ENCODE data around the gene PAFAH1B2.

DNA sequence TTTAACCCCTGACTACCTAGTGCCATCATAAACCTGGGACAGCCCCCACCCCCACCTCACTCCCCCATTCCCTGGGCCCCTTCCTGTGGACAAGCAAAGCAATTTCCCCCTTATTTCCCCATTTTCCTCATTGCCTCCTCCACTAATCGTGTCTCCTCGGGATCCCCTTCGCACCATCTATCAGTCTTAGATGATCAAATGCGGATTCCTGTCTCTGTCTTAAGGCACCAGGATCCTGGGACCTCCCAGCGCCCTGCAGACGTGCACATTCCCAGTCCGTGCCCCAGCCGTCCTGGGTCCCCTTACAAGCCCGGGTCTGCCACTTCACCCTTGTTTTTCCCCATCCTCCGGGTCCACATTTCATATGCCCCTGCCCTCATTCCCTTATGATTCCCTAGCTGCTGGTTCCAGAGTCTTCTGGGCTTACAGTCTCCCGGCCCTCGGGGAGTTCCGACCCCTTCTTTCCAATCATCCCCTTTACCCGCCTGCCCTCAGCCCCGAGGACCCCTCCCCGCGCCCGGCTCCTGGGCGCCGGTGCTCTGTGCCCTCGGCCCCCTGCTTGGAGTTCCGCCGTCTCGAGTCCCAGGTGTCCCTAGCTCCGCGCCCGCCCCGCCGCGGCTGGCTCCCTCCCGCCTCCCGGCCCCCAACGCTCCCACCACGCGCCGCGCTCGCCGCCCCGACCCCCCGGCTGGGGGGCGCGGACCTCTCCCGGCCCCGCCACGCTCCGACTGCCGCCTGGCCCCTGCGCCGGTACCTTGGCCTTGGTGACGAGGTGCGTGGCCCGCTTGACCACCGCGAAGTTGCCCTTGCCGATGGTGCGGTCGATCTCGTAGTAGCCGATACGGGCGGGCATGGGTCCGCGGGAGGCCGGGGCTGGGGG lies 46.5 kb upstream of the PAFAH1B2 start:
- TF ChIP-seq POLR2A (IDR thresholded peaks at IDR 0.05) (no peak), POLR2AphosphoS5 (IDR thresholded peaks at IDR 0.05) (no peak), EP300 (IDR thresholded peaks at IDR 0.05) (no peak)
- TF ChIP-seq, protein P1, sequence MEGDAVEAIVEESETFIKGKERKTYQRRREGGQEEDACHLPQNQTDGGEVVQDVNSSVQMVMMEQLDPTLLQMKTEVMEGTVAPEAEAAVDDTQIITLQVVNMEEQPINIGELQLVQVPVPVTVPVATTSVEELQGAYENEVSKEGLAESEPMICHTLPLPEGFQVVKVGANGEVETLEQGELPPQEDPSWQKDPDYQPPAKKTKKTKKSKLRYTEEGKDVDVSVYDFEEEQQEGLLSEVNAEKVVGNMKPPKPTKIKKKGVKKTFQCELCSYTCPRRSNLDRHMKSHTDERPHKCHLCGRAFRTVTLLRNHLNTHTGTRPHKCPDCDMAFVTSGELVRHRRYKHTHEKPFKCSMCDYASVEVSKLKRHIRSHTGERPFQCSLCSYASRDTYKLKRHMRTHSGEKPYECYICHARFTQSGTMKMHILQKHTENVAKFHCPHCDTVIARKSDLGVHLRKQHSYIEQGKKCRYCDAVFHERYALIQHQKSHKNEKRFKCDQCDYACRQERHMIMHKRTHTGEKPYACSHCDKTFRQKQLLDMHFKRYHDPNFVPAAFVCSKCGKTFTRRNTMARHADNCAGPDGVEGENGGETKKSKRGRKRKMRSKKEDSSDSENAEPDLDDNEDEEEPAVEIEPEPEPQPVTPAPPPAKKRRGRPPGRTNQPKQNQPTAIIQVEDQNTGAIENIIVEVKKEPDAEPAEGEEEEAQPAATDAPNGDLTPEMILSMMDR (IDR thresholded peaks at IDR 0.05) = no peak
